T-helper 1 cell treated with Interleukin-12 subunit alpha and Interleukin-12 subunit beta and Interleukin-4 antibody, amounts not matched to agents 30 ng/mL and 1 ng/mL, for 36 hours (primary cell): ENCODE data around the gene PATJ. TPM values are rescaled to one million over a fixed set of nuclear protein-coding genes. Genes with fewer than 3 reads are reported as not detected.
"Not testable (repeated sequence)": the region's sequence is repeated elsewhere in the genome, so short reads cannot be mapped to it uniquely, and the experiment has no call there.

ENCODE experiments used
- intact Hi-C: fragments of 100-400 bp; cut with micrococcal nuclease; formaldehyde crosslinking; loops from one replicate; pipeline ENCODE4 v1.15.1; 2024
- total RNA-seq: library from RNA; stranded (reverse); gene quantifications from 2 replicates; pipeline ENCODE4 v1.2.3, GENCODE V29; 2022

The PATJ gene
- total RNA-seq, 1 donor from 2014 or later, result 19.4 TPM

DNA sequence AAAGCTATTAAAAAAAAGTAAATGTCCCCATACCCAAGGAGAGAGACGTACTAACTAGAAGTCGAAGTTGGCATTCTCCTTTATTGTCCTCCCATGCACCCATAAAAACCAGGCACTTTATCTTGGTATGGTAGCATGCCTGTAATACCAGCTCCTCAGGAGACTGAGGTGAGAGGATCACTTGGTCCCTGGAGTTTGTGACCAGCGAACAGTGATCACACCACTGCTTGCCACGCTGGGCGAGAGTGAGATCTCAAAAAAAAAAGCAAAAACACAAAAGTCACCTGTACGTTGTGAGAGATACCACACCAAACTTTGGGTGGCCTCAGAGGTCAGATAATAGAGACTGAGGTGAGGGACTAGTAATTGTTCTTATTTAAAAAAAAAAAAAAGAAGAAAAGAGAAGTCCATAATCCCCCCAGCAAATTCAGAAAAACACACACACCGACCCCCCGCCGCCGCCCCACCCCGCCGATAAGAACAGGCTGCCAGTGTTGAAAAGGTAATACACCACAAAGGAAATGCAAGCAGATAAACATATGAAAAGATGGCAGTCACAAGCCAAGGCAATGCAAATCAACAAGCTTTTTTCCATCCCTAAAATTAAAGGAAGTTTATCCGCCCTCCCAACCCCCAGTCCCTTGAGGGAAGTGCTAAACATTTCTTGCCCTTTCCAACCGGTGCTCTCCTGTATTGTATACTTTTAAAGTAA, 455.9 kb downstream of the PATJ start:
- intact Hi-C loops, result no loop called here

DNA sequence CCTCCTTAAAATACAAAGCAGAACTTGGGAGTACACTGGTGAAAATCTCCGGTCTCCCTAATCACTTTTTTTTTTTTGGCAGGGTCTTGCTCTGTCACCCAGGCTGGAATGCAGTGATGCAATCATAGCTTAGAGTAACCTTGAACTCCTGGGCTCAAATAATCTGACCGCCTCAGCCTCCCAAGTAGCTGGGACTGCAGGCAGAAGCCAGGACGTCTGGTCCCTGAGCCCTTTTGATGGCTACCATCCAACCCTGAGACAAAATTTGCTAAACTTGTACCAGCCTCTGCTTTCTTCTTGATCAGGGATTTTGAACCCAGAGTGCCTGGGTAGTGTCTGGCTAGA, 456.5 kb downstream of the PATJ start:
- intact Hi-C loops, result no loop called here

DNA sequence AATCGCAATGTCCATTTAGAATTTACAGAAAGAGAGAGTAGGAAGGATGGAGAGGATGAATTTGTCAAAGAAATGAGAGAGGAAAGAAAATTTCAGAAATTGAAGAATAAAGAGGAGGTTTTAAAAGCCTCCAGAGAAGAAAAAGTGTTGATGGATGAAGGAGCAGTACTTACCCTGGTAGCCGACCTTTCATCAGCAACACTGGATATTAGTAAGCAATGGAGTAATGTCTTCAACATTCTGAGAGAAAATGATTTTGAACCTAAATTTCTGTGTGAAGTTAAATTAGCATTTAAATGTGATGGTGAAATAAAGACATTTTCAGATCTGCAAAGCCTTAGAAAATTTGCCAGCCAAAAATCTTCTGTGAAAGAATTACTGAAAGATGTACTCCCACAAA, 464.9 kb downstream of the PATJ start:
- intact Hi-C loops, result no loop called here

GRCh38 chr1:62208087-62208486, 465.8 kb downstream of the PATJ start:
- intact Hi-C loops, result no loop called here

DNA sequence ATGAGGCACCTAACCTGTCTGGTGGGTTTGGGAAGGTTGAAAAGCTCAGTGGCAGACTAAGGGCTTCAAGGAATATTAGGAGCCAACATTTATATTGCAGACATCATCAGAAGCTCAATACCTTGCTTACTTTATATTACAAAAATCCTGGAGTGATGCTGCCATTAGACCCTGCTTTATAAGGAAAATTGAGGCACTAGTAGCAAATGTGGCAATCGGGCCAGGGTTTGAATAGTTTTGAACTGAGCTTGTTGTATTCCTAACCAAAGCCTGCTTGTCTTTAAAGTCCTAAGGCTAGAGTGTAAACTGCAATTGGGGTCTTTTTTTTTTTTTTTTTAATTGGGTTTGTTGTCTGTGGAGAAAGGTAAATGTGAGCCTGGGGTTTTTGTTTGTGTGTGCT, 466.7 kb downstream of the PATJ start:
- intact Hi-C loops, result no loop called here

- intact Hi-C loops, result no loop called here
These were observed 467.8 kb downstream of the PATJ start for GRCh38 chr1:62209931-62210595.

DNA sequence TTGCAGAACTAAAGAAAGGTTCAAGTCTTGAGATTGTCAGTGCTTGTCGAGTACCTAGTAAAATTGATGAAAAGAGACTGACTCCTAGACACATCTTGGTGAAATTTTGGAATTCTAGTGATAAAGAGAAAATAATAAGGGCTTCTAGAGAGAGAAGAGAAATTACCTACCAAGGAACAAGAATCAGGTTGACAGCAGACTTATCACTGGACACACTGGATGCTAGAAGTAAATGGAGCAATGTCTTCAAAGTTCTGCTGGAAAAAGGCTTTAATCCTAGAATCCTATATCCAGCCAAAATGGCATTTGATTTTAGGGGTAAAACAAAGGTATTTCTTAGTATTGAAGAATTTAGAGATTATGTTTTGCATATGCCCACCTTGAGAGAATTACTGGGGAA, 468.7 kb downstream of the PATJ start:
- intact Hi-C loops, result no loop called here

DNA sequence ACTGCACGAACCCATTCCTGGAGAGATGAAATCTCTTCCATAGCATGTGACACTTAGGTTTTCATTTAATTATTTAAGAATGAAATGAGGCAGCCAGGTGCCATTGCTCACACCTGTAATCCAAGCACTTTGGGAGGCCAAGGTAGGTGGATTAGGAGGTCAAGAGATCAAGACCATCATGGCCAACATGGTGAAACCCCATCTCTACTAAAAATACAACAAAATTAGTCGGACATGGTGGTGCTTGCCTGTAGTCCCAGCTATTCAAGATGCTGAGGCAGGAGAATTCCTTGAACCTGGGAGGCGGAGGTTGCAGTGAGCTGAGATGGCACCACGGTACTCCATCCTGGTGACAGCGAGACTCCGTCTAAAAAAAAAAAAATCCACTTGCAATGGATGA, 470.1 kb downstream of the PATJ start:
- intact Hi-C loops, result no loop called here

GRCh38 chr1:62213075-62213914, 471.0 kb downstream of the PATJ start:
- intact Hi-C loops, result no loop called here

- intact Hi-C loops, result no loop called here
These were observed 476.3 kb downstream of the PATJ start for GRCh38 chr1:62218604-62219003.

GRCh38 chr1:62220456-62220855, 478.2 kb downstream of the PATJ start:
- intact Hi-C loops, result not testable (repeated sequence)

GRCh38 chr1:62221171-62221570, 478.9 kb downstream of the PATJ start:
- intact Hi-C loops, result no loop called here

GRCh38 chr1:62222321-62222720, 480.0 kb downstream of the PATJ start:
- intact Hi-C loops, result no loop called here

- intact Hi-C loops, result no loop called here
These were observed 481.9 kb downstream of the PATJ start for GRCh38 chr1:62224182-62224581.

- intact Hi-C loops, result no loop called here
These were observed 485.2 kb downstream of the PATJ start for GRCh38 chr1:62227496-62227895.

Other genes with a start within 250 kb of the PATJ start
- gene TM2D1, start 17.3 kb upstream of the PATJ start, total RNA-seq, result 39.3 and 39.6 TPM in 2 replicates